ENCODE data around the gene CALU. TPM values are rescaled to one million over a fixed set of nuclear protein-coding genes. Genes with fewer than 3 reads are reported as not detected.

Gene CALU
- total RNA-seq, 1 experiment from 2014 or later: 147 TPM

GRCh38 chr7:128699895-128700294 is 39.3 kb upstream of the CALU start:
- no TSS peak for BruUV-seq (replicated peaks)
- Mint-ChIP-seq H3K27ac (ENCODE audit: low read depth, unreplicated experiment) (no peak overlapping the region), H3K4me3 (ENCODE audit: unreplicated experiment) (no peak overlapping the region), H3K36me3 (ENCODE audit: insufficient read depth, unreplicated experiment) (no peaks in the 10 kb centered on the region), H3K9me3 (ENCODE audit: unreplicated experiment) (no peaks in the 10 kb centered on the region), H3K4me1 (ENCODE audit: insufficient read depth, unreplicated experiment) (peaks cover 6% of the 10 kb centered on the region), H3K27me3 (ENCODE audit: insufficient read depth, unreplicated experiment) (peaks cover 12% of the 10 kb centered on the region)
- POLR2A ChIA-PET: interaction anchor here (0.9 kb wide), 1 partner anchor 9 kb away, joined by 4 read pairs; no protein-coding TSS in a partner anchor
- DNase-seq (ENCODE audit: unreplicated experiment): no peak
- intact Hi-C loops (cut with micrococcal nuclease): loop anchor here (5.0 kb wide), 1 partner anchor 42 kb away; no protein-coding TSS in a partner anchor
- TF ChIP-seq CTCF (IDR thresholded peaks at IDR 0.05; ENCODE audit: unreplicated experiment): no peak
- CTCF ChIA-PET: interaction anchor here (1.0 to 1.3 kb wide), 2 partner anchors 13 to 15 kb away, joined by 3 read pairs; a partner anchor contains a TSS

GRCh38 chr7:128701062-128701785 is 37.9 kb upstream of the CALU start:
- peak; percentile 25 for DNase-seq (ENCODE audit: unreplicated experiment)
- POLR2A ChIA-PET: no interaction called here
- H3K36me3 Mint-ChIP-seq (ENCODE audit: insufficient read depth, unreplicated experiment): no peaks in the 10 kb centered on the region
- CTCF ChIA-PET: interaction anchor here (0.6 to 1.3 kb wide), 2 partner anchors 11 to 12 kb away, joined by 3 read pairs; no protein-coding TSS in a partner anchor
- no TSS peak for BruUV-seq (replicated peaks)
- H3K9me3 Mint-ChIP-seq (ENCODE audit: unreplicated experiment): no peaks in the 10 kb centered on the region
- no peak for TF ChIP-seq CTCF (IDR thresholded peaks at IDR 0.05; ENCODE audit: unreplicated experiment)
- H3K4me3 Mint-ChIP-seq (ENCODE audit: unreplicated experiment): no peak overlapping the region
- intact Hi-C loops (cut with micrococcal nuclease): no loop called here
- H3K4me1 Mint-ChIP-seq (ENCODE audit: insufficient read depth, unreplicated experiment): peaks cover 11% of the 10 kb centered on the region
- no peak overlapping the region for H3K27ac Mint-ChIP-seq (ENCODE audit: low read depth, unreplicated experiment)
- H3K27me3 Mint-ChIP-seq (ENCODE audit: insufficient read depth, unreplicated experiment): peaks cover 12% of the 10 kb centered on the region

DNA sequence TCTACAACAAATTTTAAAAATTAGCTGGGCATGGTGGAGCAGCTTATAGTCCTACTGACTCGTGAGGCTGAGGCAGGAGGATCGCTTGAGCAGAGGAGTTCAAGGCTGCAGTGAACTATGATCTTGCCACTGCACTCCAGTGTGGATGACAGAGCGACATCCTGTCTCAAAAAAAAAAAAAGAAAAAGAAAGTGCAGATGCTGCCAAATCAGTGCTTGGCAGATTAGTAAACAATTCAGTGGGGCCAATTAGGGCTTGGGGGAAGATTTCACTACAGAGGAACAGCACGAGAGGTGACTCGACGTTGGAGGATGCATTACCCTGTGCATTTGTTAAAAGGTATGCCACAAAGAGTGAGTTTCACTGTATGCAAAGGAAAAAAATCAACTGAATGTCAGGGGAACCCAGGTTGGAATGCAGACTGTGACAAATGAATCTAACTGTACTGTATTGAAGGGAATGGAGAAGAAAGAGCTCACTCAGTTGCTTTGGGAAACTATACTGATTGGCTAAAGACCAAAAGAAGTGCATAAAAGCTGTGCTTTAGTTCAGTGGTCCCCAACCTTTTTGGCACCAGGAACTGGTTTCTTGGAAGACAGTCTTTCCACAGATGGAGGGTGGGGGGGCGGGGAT is 35.4 kb upstream of the CALU start:
- Mint-ChIP-seq H3K4me3 (ENCODE audit: unreplicated experiment) (no peak overlapping the region), H3K27ac (ENCODE audit: low read depth, unreplicated experiment) (no peak overlapping the region), H3K9me3 (ENCODE audit: unreplicated experiment) (no peaks in the 10 kb centered on the region), H3K36me3 (ENCODE audit: insufficient read depth, unreplicated experiment) (no peaks in the 10 kb centered on the region), H3K4me1 (ENCODE audit: insufficient read depth, unreplicated experiment) (peaks cover 12% of the 10 kb centered on the region), H3K27me3 (ENCODE audit: insufficient read depth, unreplicated experiment) (no peaks in the 10 kb centered on the region)
- CTCF ChIA-PET: interaction anchor here (0.8 kb wide), 1 partner anchor 22 kb away, joined by 3 read pairs; no protein-coding TSS in a partner anchor
- POLR2A ChIA-PET: no interaction called here
- TF ChIP-seq CTCF (IDR thresholded peaks at IDR 0.05; ENCODE audit: unreplicated experiment): no peak
- no peak for DNase-seq (ENCODE audit: unreplicated experiment)
- no TSS peak for BruUV-seq (replicated peaks)
- intact Hi-C loops (cut with micrococcal nuclease): no loop called here

- intact Hi-C loops (cut with micrococcal nuclease): no loop called here
- POLR2A ChIA-PET: interaction anchor here (1.1 kb wide), 1 partner anchor 8 kb away, joined by 3 read pairs; no protein-coding TSS in a partner anchor
- Mint-ChIP-seq H3K4me3 (ENCODE audit: unreplicated experiment) (no peak overlapping the region), H3K27ac (ENCODE audit: low read depth, unreplicated experiment) (no peak overlapping the region), H3K27me3 (ENCODE audit: insufficient read depth, unreplicated experiment) (no peaks in the 10 kb centered on the region), H3K9me3 (ENCODE audit: unreplicated experiment) (no peaks in the 10 kb centered on the region), H3K4me1 (ENCODE audit: insufficient read depth, unreplicated experiment) (peaks cover 20% of the 10 kb centered on the region), H3K36me3 (ENCODE audit: insufficient read depth, unreplicated experiment) (no peaks in the 10 kb centered on the region)
- no TSS peak for BruUV-seq (replicated peaks)
- DNase-seq (ENCODE audit: unreplicated experiment): peak; percentile 5
- no peak for TF ChIP-seq CTCF (IDR thresholded peaks at IDR 0.05; ENCODE audit: unreplicated experiment)
- CTCF ChIA-PET: interaction anchor here (0.7 kb wide), 1 partner anchor 113 kb away, joined by 4 read pairs; no protein-coding TSS in a partner anchor
Observed at GRCh38 chr7:128705891-128706333, 33.2 kb upstream of the CALU start.

All from MCF 10A (cell line).